DND-41 (cell line): ENCODE results near the gene TGFBR3L.

Experiments used
- ATAC-seq: fragments of 200-7000 bp; cut with Tn5 transposase; 3 replicates; pipeline ENCODE4 v1.9.1; 2021; ENCODE audit warnings: low read depth; ENCODE audit not compliant: insufficient read depth
- DNase-seq: peaks from one replicate; pipeline ENCODE4 v3.0.0-alpha.2; 2020
- H2AFZ ChIP-seq: 2 replicates; pipeline ENCODE4 v1.6.0; 2012; ENCODE audit warnings: low read depth, low read length
- H3K27ac ChIP-seq: 2 replicates; pipeline ENCODE4 v1.5.1; 2012; ENCODE audit warnings: low read length, inconsistent platforms
- H3K27me3 ChIP-seq: fragments of 200-600 bp; sonication (generic); 2 replicates; pipeline ENCODE4 v1.6.0; 2012; ENCODE audit warnings: low read length, mild to moderate bottlenecking, inconsistent platforms; ENCODE audit not compliant: insufficient read depth, poor library complexity
- H3K36me3 ChIP-seq: 2 replicates; pipeline ENCODE4 v1.5.1; 2012; ENCODE audit warnings: low read length, inconsistent platforms; ENCODE audit not compliant: insufficient read depth
- H3K4me1 ChIP-seq: 2 replicates; pipeline ENCODE4 v1.5.1; 2012; ENCODE audit warnings: mild to moderate bottlenecking, low read length; ENCODE audit not compliant: insufficient read depth
- H3K4me2 ChIP-seq: 2 replicates; pipeline ENCODE4 v1.6.0; 2012; ENCODE audit warnings: mild to moderate bottlenecking, moderate library complexity, low read length, inconsistent platforms; ENCODE audit not compliant: insufficient read depth
- H3K4me3 ChIP-seq, 2 experiments: fragments of 200-600 bp in 1 of 2; shearing (Covaris generic) in 1 of 2; 2 replicates each; pipeline ENCODE4 v1.5.1; 2012 to 2016; ENCODE audit warnings: inconsistent platforms in 2 of 2, low read length in 2 of 2, mild to moderate bottlenecking in 2 of 2, low read depth in 1 of 2, moderate library complexity in 1 of 2
- H3K79me2 ChIP-seq: 2 replicates; pipeline ENCODE4 v1.6.0; 2012; ENCODE audit warnings: low read length, inconsistent platforms; ENCODE audit not compliant: insufficient read depth
- H3K9ac ChIP-seq: 2 replicates; pipeline ENCODE4 v1.6.0; 2012; ENCODE audit warnings: low read depth, mild to moderate bottlenecking, inconsistent platforms, low read length, moderate library complexity
- H3K9me3 ChIP-seq: 2 replicates; pipeline ENCODE4 v1.5.1; 2012; ENCODE audit warnings: low read length, moderate library complexity, mild to moderate bottlenecking, inconsistent platforms; ENCODE audit not compliant: insufficient read depth, severe bottlenecking
- H4K20me1 ChIP-seq: 2 replicates; pipeline ENCODE4 v1.6.0; 2012; ENCODE audit warnings: low read length; ENCODE audit not compliant: insufficient read depth
- EZH2 ChIP-seq: IDR thresholded peaks from 3 replicates; pipeline ENCODE4 v1.6.1; 2012; ENCODE audit warnings: borderline replicate concordance, low read depth, mild to moderate bottlenecking, moderate library complexity, low read length, inconsistent platforms; ENCODE audit not compliant: severe bottlenecking
- TF ChIP-seq, protein P1 (sequence below): IDR thresholded peaks from 2 replicates; pipeline ENCODE4 v1.5.1; 2012; ENCODE audit warnings: borderline replicate concordance, low read length, moderate library complexity, mild to moderate bottlenecking; ENCODE audit not compliant: poor library complexity, severe bottlenecking; ENCODE audit errors: extremely low read depth

The TGFBR3L gene

DNA sequence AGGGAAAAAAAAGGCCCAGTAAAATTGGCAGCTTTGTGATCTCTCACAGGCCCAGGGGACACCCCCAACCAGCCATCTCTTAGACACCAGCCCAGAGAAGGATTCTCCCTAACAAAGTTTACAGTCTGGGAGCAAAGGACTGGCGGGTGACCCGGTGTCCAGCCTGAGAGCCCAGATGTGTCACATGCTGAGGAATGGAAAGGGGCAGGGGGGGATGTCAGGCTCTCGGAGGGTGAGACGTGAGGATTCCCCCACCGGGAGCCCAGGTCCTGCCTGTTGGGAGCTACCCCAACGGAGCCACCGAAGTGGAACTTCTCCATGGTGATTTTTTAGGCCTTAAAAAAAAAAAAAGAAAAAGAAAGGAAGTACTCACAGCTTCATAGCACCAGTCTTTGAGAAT lies 16.1 kb downstream of the TGFBR3L start:
- H4K20me1 ChIP-seq: peaks cover 36% of the 10 kb centered on the region
- TF ChIP-seq, protein P1, sequence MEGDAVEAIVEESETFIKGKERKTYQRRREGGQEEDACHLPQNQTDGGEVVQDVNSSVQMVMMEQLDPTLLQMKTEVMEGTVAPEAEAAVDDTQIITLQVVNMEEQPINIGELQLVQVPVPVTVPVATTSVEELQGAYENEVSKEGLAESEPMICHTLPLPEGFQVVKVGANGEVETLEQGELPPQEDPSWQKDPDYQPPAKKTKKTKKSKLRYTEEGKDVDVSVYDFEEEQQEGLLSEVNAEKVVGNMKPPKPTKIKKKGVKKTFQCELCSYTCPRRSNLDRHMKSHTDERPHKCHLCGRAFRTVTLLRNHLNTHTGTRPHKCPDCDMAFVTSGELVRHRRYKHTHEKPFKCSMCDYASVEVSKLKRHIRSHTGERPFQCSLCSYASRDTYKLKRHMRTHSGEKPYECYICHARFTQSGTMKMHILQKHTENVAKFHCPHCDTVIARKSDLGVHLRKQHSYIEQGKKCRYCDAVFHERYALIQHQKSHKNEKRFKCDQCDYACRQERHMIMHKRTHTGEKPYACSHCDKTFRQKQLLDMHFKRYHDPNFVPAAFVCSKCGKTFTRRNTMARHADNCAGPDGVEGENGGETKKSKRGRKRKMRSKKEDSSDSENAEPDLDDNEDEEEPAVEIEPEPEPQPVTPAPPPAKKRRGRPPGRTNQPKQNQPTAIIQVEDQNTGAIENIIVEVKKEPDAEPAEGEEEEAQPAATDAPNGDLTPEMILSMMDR: no peak
- no peak for TF ChIP-seq EZH2
- H3K9ac ChIP-seq: no peak overlapping the region
- no peak overlapping the region for H2AFZ ChIP-seq
- no peak overlapping the region for H3K4me3 ChIP-seq
- H3K36me3 ChIP-seq: peaks cover 64% of the 10 kb centered on the region
- H3K27ac ChIP-seq: no peak overlapping the region
- H3K27me3 ChIP-seq: no peaks in the 10 kb centered on the region
- ATAC-seq: no peak
- H3K4me2 ChIP-seq: no peak overlapping the region
- H3K79me2 ChIP-seq: no peaks in the 10 kb centered on the region
- H3K4me1 ChIP-seq: peaks cover 7% of the 10 kb centered on the region
- H3K9me3 ChIP-seq: no peaks in the 10 kb centered on the region
- DNase-seq: no peak

DNA sequence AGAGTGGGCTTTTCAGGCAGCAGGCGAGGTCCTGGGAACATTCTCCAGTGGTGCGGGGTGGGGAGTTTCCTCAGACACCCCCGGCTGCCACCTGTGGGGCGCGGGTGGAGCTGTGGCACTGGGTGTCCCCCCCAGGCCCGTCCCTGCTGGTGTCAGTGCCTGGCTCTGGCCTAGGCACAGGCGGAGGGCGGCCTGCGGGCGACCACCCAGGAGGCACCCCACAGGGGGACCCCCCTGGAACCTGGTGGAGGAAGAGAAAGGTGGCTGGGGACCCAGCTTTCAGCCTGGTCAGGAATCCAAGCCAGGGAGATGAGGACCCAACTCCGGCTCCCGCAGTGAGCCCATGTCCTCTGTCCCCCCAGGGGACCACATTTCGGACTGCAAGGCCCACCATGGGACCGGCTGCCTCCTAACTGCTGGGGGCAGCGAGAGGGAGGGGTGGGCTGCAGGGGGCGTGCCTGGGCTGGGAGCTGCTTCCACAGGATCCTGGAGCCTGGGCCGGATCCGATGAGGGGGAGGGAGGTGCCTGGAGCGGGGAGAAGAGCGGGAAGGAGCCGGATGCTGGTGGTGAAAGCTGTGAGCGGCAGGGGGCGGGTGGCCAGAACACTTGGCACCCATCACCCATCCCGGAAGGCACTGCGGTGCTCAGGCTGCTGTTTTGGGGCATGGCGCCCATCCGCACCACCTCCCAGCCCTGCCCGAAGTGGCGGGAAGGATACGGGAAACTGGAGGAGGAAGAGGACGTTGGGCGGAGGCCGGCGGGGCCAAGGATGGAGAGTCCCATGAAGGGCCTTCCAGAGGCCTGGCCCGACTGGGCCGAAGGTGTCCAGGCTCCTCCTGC lies 16.8 kb downstream of the TGFBR3L start:
- DNase-seq: no peak
- no peak overlapping the region for H3K27ac ChIP-seq
- no peak for ATAC-seq
- TF ChIP-seq EZH2: no peak
- TF ChIP-seq, protein P1: no peak
- H3K4me1 ChIP-seq: peaks cover 2% of the 10 kb centered on the region
- no peak overlapping the region for H3K9ac ChIP-seq
- H3K4me3 ChIP-seq: no peak overlapping the region
- peaks cover 40% of the 10 kb centered on the region for H4K20me1 ChIP-seq
- peaks cover 70% of the 10 kb centered on the region for H3K36me3 ChIP-seq
- H3K27me3 ChIP-seq: no peaks in the 10 kb centered on the region
- no peak overlapping the region for H3K4me2 ChIP-seq
- no peaks in the 10 kb centered on the region for H3K79me2 ChIP-seq
- H2AFZ ChIP-seq: no peak overlapping the region
- H3K9me3 ChIP-seq: no peaks in the 10 kb centered on the region

DNA sequence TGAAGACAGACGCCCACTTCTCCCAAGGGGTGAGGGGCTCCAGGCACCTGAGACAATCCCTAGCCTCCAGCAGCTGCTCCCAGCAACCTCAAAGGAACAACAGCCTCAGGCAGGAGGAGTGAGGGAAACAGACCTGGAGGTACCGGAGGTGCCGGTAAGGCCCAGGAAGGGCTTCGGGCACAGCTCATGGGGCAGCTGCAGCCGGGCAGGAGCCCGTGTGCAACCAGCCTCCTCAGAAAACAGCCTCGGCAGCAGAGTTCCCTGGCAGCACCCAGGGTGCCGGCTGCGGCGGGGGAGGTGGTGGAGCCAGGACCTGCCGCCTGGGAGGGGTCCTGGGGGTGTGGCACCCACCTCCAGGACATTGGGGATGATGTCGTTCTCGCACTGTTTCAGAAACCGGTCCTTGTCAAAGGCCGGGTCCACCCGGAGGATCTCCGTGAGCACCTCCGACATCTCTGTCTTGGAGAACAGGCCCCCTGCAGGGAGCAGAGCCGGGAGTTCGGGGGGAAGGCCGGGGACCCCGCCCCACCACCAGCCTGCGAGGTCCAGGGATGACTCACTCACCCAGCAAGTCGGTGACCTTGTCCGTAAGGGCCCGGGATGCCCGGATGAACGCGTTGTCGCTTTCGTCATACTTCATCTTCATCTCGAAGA lies 17.8 kb downstream of the TGFBR3L start:
- no peak for ATAC-seq
- H3K36me3 ChIP-seq: peaks cover 74% of the 10 kb centered on the region
- H3K4me1 ChIP-seq: no peaks in the 10 kb centered on the region

More for the DNA sequence above, 17.8 kb downstream of the TGFBR3L start:
- Histone ChIP-seq H4K20me1 (peaks cover 38% of the 10 kb centered on the region), H2AFZ (no peak overlapping the region), H3K79me2 (peaks cover 2% of the 10 kb centered on the region; the same call in 1 of the 2 replicates), H3K9ac (no peak overlapping the region), H3K4me2 (no peak overlapping the region), H3K27ac (no peak overlapping the region), H3K4me3 (no peak overlapping the region), H3K27me3 (no peaks in the 10 kb centered on the region), H3K9me3 (no peaks in the 10 kb centered on the region)
- TF ChIP-seq, protein P1: no peak
- TF ChIP-seq EZH2: no peak
- DNase-seq: no peak
